Sigmoid colon (tissue), 7 donors: ENCODE measurements around the gene GABRD. TPM values are rescaled to one million over a fixed set of nuclear protein-coding genes. Genes with fewer than 3 reads are reported as not detected.

Experiments
- DNase-seq: peaks from one replicate; pipeline ENCODE4 v3.0.0-alpha.2; 2019
- H3K27ac ChIP-seq, 4 donors: fragments of 200-600 bp; sonication (generic); one replicate each; pipeline ENCODE4 v1.5.1; 2016 to 2019; ENCODE audit warnings: mild to moderate bottlenecking in 1 of 4
- H3K27me3 ChIP-seq, 3 donors: fragments of 200-600 bp; sonication (generic); one replicate each; pipeline ENCODE4 v1.5.1; 2019; ENCODE audit warnings: mild to moderate bottlenecking in 1 of 3
- H3K36me3 ChIP-seq, 4 donors: fragments of 200-600 bp; sonication (generic); one replicate each; pipeline ENCODE4 v1.5.1; 2016 to 2019
- H3K4me1 ChIP-seq, 4 donors: fragments of 200-600 bp; sonication (generic); one replicate each; pipeline ENCODE4 v1.5.1; 2017 to 2019
- H3K4me3 ChIP-seq, 4 donors: fragments of 200-600 bp; sonication (generic); one replicate each; pipeline ENCODE4 v1.5.1; 2017 to 2019; ENCODE audit warnings: mild to moderate bottlenecking in 2 of 4, moderate library complexity in 1 of 4
- H3K9me3 ChIP-seq, 4 donors: fragments of 200-600 bp in 3 of 4; sonication (generic) in 3 of 4; one replicate each; pipeline versions ENCODE4 v1.5.1 to v1.6.1; 2013 to 2019
- CTCF ChIP-seq, 4 experiments: fragments of 450-650 bp in 3 of 4; fragments of 200-600 bp in 1 of 4; IDR thresholded peaks; one replicate each; pipeline ENCODE4 v1.5.1; 2016 to 2019; ENCODE audit warnings: antibody characterized with exemption in 4 of 4, mild to moderate bottlenecking in 3 of 4, moderate library complexity in 2 of 4
- EP300 ChIP-seq, 4 donors: sonication (generic); formaldehyde crosslinking; IDR thresholded peaks; one replicate each; pipeline ENCODE4 v1.6.1; 2017; ENCODE audit warnings: antibody characterized with exemption in 4 of 4
- POLR2A ChIP-seq, 2 donors: fragments of 450-650 bp; IDR thresholded peaks; one replicate each; pipeline ENCODE4 v1.6.1; 2016; ENCODE audit warnings: antibody characterized with exemption in 2 of 2, mild to moderate bottlenecking in 2 of 2, moderate library complexity in 2 of 2
- POLR2AphosphoS5 ChIP-seq, 4 donors: sonication (generic); formaldehyde crosslinking; IDR thresholded peaks; one replicate each; pipeline ENCODE4 v1.6.1; 2017; ENCODE audit warnings: antibody characterized with exemption in 4 of 4
- WGBS, 2 donors: extraction: QIAGEN DNeasy Blood & Tissue Kit; methylation state at CpG; one replicate each; pipeline ENCODE4 v1.1.7; 2013; 5-methylcytosine and 5-hydroxymethylcytosine counted together
- intact Hi-C: fragments of 100-400 bp; cut with DNase I; formaldehyde crosslinking; loops from one replicate; pipeline ENCODE4 v1.15.1; 2023
- polyA plus RNA-seq, 3 donors: library from polyadenylated mRNA; stranded (reverse); fragments of 200-250 nt; gene quantifications; one replicate each; pipeline ENCODE4 v1.2.3, GENCODE V29; 2013
- total RNA-seq, 4 donors: library from RNA; depleted of rRNA; stranded (reverse); fragments of >200 nt; gene quantifications; one replicate each; pipeline ENCODE4 v1.1.0, GENCODE V29; 2016
- donor health status: healthy with polysubstance abuse.
- donor health status: Bipolar disorder and iron deficiency.
- donor health status: healthy.

The GABRD gene
- total and polyA plus RNA-seq, 7 donors = 0.51 TPM; not detected in 6

- DNase-seq = no peak
- H3K9me3 ChIP-seq = no peaks in the 10 kb centered on the region
- H3K4me3 ChIP-seq = no peak overlapping the region
- H3K27ac ChIP-seq = no peak overlapping the region
- H3K4me1 ChIP-seq = peaks cover 0 to 19% (median 17%) of the 10 kb centered on the region in 4 donors
- H3K27me3 ChIP-seq = peaks cover 45 to 80% (median 77%) of the 10 kb centered on the region in 3 donors
- intact Hi-C loops = no loop called here
- TF ChIP-seq CTCF (IDR thresholded peaks at IDR 0.05) (no peak), EP300 (IDR thresholded peaks at IDR 0.05) (no peak), POLR2A (IDR thresholded peaks at IDR 0.05) (no peak), POLR2AphosphoS5 (IDR thresholded peaks at IDR 0.05) (no peak)
- no peaks in the 10 kb centered on the region for H3K36me3 ChIP-seq
- 68 to 76% methylated on average over 21 of the region's 21 CpGs for WGBS, 2 donors
These were observed 3.1 kb downstream of the GABRD start for GRCh38 chr1:2022063-2022770.

- H3K27me3 ChIP-seq = peaks cover 45 to 71% (median 69%) of the 10 kb centered on the region in 3 donors
- H3K4me3 ChIP-seq = no peak overlapping the region
- no peak for DNase-seq
- TF ChIP-seq POLR2A (IDR thresholded peaks at IDR 0.05) = no peak
- intact Hi-C loops = no loop called here
- WGBS, 2 donors = 32 to 70% methylated on average over 9 of the region's 9 CpGs
- H3K4me1 ChIP-seq = peaks cover 0 to 19% (median 17%) of the 10 kb centered on the region in 4 donors
- H3K36me3 ChIP-seq = no peaks in the 10 kb centered on the region
- no peaks in the 10 kb centered on the region for H3K9me3 ChIP-seq
- no peak overlapping the region for H3K27ac ChIP-seq
These were observed 4.0 kb downstream of the GABRD start for GRCh38 chr1:2023187-2023586.

GRCh38 chr1:2024451-2024850 is 5.3 kb downstream of the GABRD start:
- Histone ChIP-seq H3K4me1 (peaks cover 0 to 15% (median 12%) of the 10 kb centered on the region in 4 donors), H3K27ac (no peak overlapping the region), H3K4me3 (no peak overlapping the region), H3K36me3 (no peaks in the 10 kb centered on the region), H3K27me3 (peaks cover 38 to 62% (median 60%) of the 10 kb centered on the region in 3 donors), H3K9me3 (no peaks in the 10 kb centered on the region)
- whole genome bisulfite sequencing, 2 donors = 89 to 93% methylated on average over 10 of the region's 10 CpGs
- TF ChIP-seq CTCF (IDR thresholded peaks at IDR 0.05) (no peak), EP300 (IDR thresholded peaks at IDR 0.05) (no peak), POLR2A (IDR thresholded peaks at IDR 0.05) (no peak), POLR2AphosphoS5 (IDR thresholded peaks at IDR 0.05) (no peak)
- intact Hi-C loops = no loop called here
- DNase-seq = no peak

GRCh38 chr1:2024887-2025286 is 5.7 kb downstream of the GABRD start:
- peaks cover 34 to 59% (median 58%) of the 10 kb centered on the region in 3 donors for H3K27me3 ChIP-seq
- H3K4me1 ChIP-seq = peaks cover 0 to 11% (median 8%) of the 10 kb centered on the region in 4 donors
- no peaks in the 10 kb centered on the region for H3K36me3 ChIP-seq
- H3K27ac ChIP-seq = no peak overlapping the region
- no peaks in the 10 kb centered on the region for H3K9me3 ChIP-seq
- TF ChIP-seq POLR2A (IDR thresholded peaks at IDR 0.05) = no peak
- no peak for TF ChIP-seq EP300 (IDR thresholded peaks at IDR 0.05)
- TF ChIP-seq CTCF (IDR thresholded peaks at IDR 0.05) = no peak
- TF ChIP-seq POLR2AphosphoS5 (IDR thresholded peaks at IDR 0.05) = no peak
- WGBS, 2 donors = 90 to 93% methylated on average over 18 of the region's 18 CpGs
- no peak overlapping the region for H3K4me3 ChIP-seq
- DNase-seq = no peak
- intact Hi-C loops = no loop called here

GRCh38 chr1:2025491-2025981 is 6.4 kb downstream of the GABRD start:
- Histone ChIP-seq H3K27ac (peak overlapping the region in 1 of 4 donors; percentile 24), H3K36me3 (no peaks in the 10 kb centered on the region)
- 56 to 74% methylated on average over 39 of the region's 39 CpGs for WGBS, 2 donors

More at GRCh38 chr1:2025491-2025981, 6.4 kb downstream of the GABRD start:
- intact Hi-C loops = no loop called here
- DNase-seq = peak; percentile 77
- Histone ChIP-seq H3K4me3 (peak overlapping the region in 2 of 4 donors; percentile 12), H3K27me3 (peaks cover 28 to 55% (median 51%) of the 10 kb centered on the region in 3 donors), H3K4me1 (peaks cover 0 to 11% (median 8%) of the 10 kb centered on the region in 4 donors), H3K9me3 (no peaks in the 10 kb centered on the region)
- no peak for TF ChIP-seq POLR2A (IDR thresholded peaks at IDR 0.05)
- no peak for TF ChIP-seq EP300 (IDR thresholded peaks at IDR 0.05)
- peak in 1 of 4 donors; percentile 16 for TF ChIP-seq POLR2AphosphoS5 (IDR thresholded peaks at IDR 0.05)
- no peak for TF ChIP-seq CTCF (IDR thresholded peaks at IDR 0.05)
